Activated naive CD4-positive, alpha-beta T cell (primary cell): ENCODE data around the gene GNPTG.

Experiments used
- DNase-seq, 4 experiments: peaks; one replicate each; lab custom pipeline; 2025; lab: John Stamatoyannopoulos, UW

The GNPTG gene

GRCh38 chr16:1333854-1334700 lies 17.7 kb upstream of the GNPTG start:
- no peak for DNase-seq

- DNase-seq, result no peak
Observed at GRCh38 chr16:1334739-1335138, 17.0 kb upstream of the GNPTG start.

- DNase-seq, result no peak
Observed at GRCh38 chr16:1335211-1335971, 16.3 kb upstream of the GNPTG start.

GRCh38 chr16:1335996-1336395 lies 15.7 kb upstream of the GNPTG start:
- DNase-seq, result no peak

- no peak for DNase-seq
Observed at GRCh38 chr16:1336619-1337018, 15.1 kb upstream of the GNPTG start.

- DNase-seq, result no peak
Observed at GRCh38 chr16:1337486-1337885, 14.2 kb upstream of the GNPTG start.

GRCh38 chr16:1338119-1338730 lies 13.5 kb upstream of the GNPTG start:
- DNase-seq, result peak in 1 of 4 experiments; percentile 12

GRCh38 chr16:1338855-1339675 lies 12.7 kb upstream of the GNPTG start:
- DNase-seq, result no peak

GRCh38 chr16:1340730-1341494 lies 10.8 kb upstream of the GNPTG start:
- DNase-seq, result no peak

- DNase-seq, result no peak
Observed at GRCh38 chr16:1341495-1342420, 10.0 kb upstream of the GNPTG start.

GRCh38 chr16:1342526-1343427 lies 9.0 kb upstream of the GNPTG start:
- peak; percentile 42 to 90 (median 76) for DNase-seq

GRCh38 chr16:1343428-1344242 lies 8.1 kb upstream of the GNPTG start:
- DNase-seq, result no peak

GRCh38 chr16:1344499-1344898 lies 7.2 kb upstream of the GNPTG start:
- no peak for DNase-seq

GRCh38 chr16:1345087-1345486 lies 6.6 kb upstream of the GNPTG start:
- no peak for DNase-seq

- no peak for DNase-seq
Observed at GRCh38 chr16:1345651-1346421, 5.9 kb upstream of the GNPTG start.

- DNase-seq, result no peak
Observed at GRCh38 chr16:1346422-1347285, 5.1 kb upstream of the GNPTG start.
